ENCODE measurements around the gene JADE1.

The JADE1 gene

GRCh38 chr4:128809477-128810330, at the start of gene JADE1:
JADE1 (plus strand) TSS chr4:128809700; CDS start chr4:128831759, 22,059 bp downstream.
- peak; percentile 92 for DNase-seq

GRCh38 chr4:128766781-128767180, 42.7 kb upstream of the JADE1 start:
- DNase-seq, result no peak

GRCh38 chr4:128768373-128768996, 41.0 kb upstream of the JADE1 start:
- no peak for DNase-seq

- no peak for DNase-seq
These were observed 40.5 kb upstream of the JADE1 start for GRCh38 chr4:128769011-128769410.

- no peak for DNase-seq
These were observed 38.7 kb upstream of the JADE1 start for GRCh38 chr4:128770807-128771206.

GRCh38 chr4:128775477-128775876, 34.0 kb upstream of the JADE1 start:
- no peak for DNase-seq

- no peak for DNase-seq
These were observed 33.6 kb upstream of the JADE1 start for GRCh38 chr4:128775916-128776315.

- DNase-seq, result peak; percentile 18
These were observed 32.7 kb upstream of the JADE1 start for GRCh38 chr4:128776794-128777216.

GRCh38 chr4:128780688-128781087, 28.8 kb upstream of the JADE1 start:
- no peak for DNase-seq

- no peak for DNase-seq
These were observed 27.3 kb upstream of the JADE1 start for GRCh38 chr4:128782076-128782715.

- no peak for DNase-seq
These were observed 26.5 kb upstream of the JADE1 start for GRCh38 chr4:128782875-128783614.

GRCh38 chr4:128787509-128788311, 21.8 kb upstream of the JADE1 start:
- no peak for DNase-seq

GRCh38 chr4:128793859-128794672, 15.4 kb upstream of the JADE1 start:
- DNase-seq, result no peak

- no peak for DNase-seq
These were observed 12.6 kb upstream of the JADE1 start for GRCh38 chr4:128796934-128797333.

- no peak for DNase-seq
These were observed 9.2 kb upstream of the JADE1 start for GRCh38 chr4:128800284-128800683.

- no peak for DNase-seq
These were observed 8.7 kb upstream of the JADE1 start for GRCh38 chr4:128800701-128801284.

GRCh38 chr4:128802680-128803628, 6.5 kb upstream of the JADE1 start:
- no peak for DNase-seq

- DNase-seq, result no peak
These were observed 5.7 kb upstream of the JADE1 start for GRCh38 chr4:128803783-128804182.

- peak; percentile 27 for DNase-seq
These were observed 901 bp downstream of the JADE1 start for GRCh38 chr4:128810331-128810870.

Measured in DMS153 (cell line).